H1 (cell line): ENCODE measurements around the gene CYBB. TPM values are rescaled to one million over a fixed set of nuclear protein-coding genes. Genes with fewer than 3 reads are reported as not detected.

ENCODE experiments used
- CTCF ChIA-PET: fragments of 300-600 bp; sonication (Branson Sonifier 250); formaldehyde crosslinking; loops from one replicate; lab custom pipeline; 2021; ENCODE audit not compliant: partially characterized antibody; lab: Charles Lee
- POLR2A ChIA-PET: fragments of 300-600 bp; sonication (Branson Sonifier 250); formaldehyde crosslinking; loops from one replicate; lab custom pipeline; 2021; ENCODE audit warnings: inconsistent platforms; ENCODE audit not compliant: partially characterized antibody; lab: Charles Lee
- DNase-seq, 2 experiments: peaks; one replicate each; pipeline versions ENCODE4 v3.0.0 to v3.0.0-alpha.2; 2010 to 2022; ENCODE audit warnings: low spot score in 2 of 2, low read depth in 1 of 2, mixed read lengths in 1 of 2
- FAIRE-seq: peaks from 2 replicates; lab custom pipeline; 2011; peaks lifted over from hg19 to GRCh38; lab: Jason Lieb, UNC
- H2AFZ ChIP-seq: 2 replicates; pipeline ENCODE4 v1.8.1; 2012; ENCODE audit warnings: low read length, inconsistent platforms
- H2AK5ac ChIP-seq: 2 replicates; pipeline ENCODE4 v1.6.1; 2013; ENCODE audit warnings: low read depth, low read length
- H2BK120ac ChIP-seq: replicated peaks from 2 replicates; pipeline ENCODE3; 2013; ENCODE audit warnings: low read depth, low read length, inconsistent platforms
- H2BK12ac ChIP-seq: 2 replicates; pipeline ENCODE4 v1.6.1; 2013; ENCODE audit warnings: low read depth, low read length
- H2BK15ac ChIP-seq: 2 replicates; pipeline ENCODE4 v1.6.1; 2013; ENCODE audit warnings: low read length
- H2BK20ac ChIP-seq: 2 replicates; pipeline ENCODE4 v1.6.1; 2013; ENCODE audit warnings: low read length
- H2BK5ac ChIP-seq: 2 replicates; pipeline ENCODE4 v1.6.1; 2013; ENCODE audit warnings: low read depth, low read length
- H3K14ac ChIP-seq: 2 replicates; pipeline ENCODE4 v1.6.1; 2013; ENCODE audit warnings: inconsistent platforms; ENCODE audit not compliant: insufficient read length
- H3K18ac ChIP-seq: 2 replicates; pipeline ENCODE4 v1.6.1; 2013; ENCODE audit warnings: low read length; ENCODE audit errors: extremely low read depth
- H3K23ac ChIP-seq: 2 replicates; pipeline ENCODE4 v1.6.1; 2013; ENCODE audit warnings: inconsistent platforms; ENCODE audit not compliant: insufficient read length
- H3K23me2 ChIP-seq: 2 replicates; pipeline ENCODE4 v1.6.1; 2013; ENCODE audit warnings: low read depth, low read length
- H3K27ac ChIP-seq: 2 replicates; pipeline ENCODE4 v1.6.1; 2011; ENCODE audit warnings: low read depth, low read length, inconsistent platforms
- H3K27me3 ChIP-seq, 4 experiments: replicated peaks in 1 of 4; 1 replicate in 1 of 4; 2 replicates in 3 of 4; pipeline versions ENCODE4 v1.6.1 to v1.8.1; 2011 to 2013; ENCODE audit warnings: low read length in 3 of 4, mild to moderate bottlenecking in 3 of 4, inconsistent platforms in 2 of 4, mixed read lengths in 2 of 4, moderate library complexity in 1 of 4; ENCODE audit not compliant: control insufficient read depth in 3 of 4, insufficient read depth in 3 of 4; ENCODE audit errors: extremely low read depth in 1 of 4
- H3K36me3 ChIP-seq, 4 experiments: 2 replicates each; pipeline versions ENCODE4 v1.6.1 to v1.8.1; 2011 to 2013; ENCODE audit warnings: mild to moderate bottlenecking in 4 of 4, low read length in 3 of 4, moderate library complexity in 2 of 4, control low read depth in 1 of 4, inconsistent platforms in 1 of 4; ENCODE audit not compliant: insufficient read depth in 4 of 4, control insufficient read depth in 2 of 4
- H3K4ac ChIP-seq: replicated peaks from 2 replicates; pipeline ENCODE3; 2013; ENCODE audit warnings: low read length, low read depth, mixed read lengths, inconsistent platforms; ENCODE audit not compliant: insufficient read length
- H3K4me1 ChIP-seq, 4 experiments: replicated peaks in 1 of 4; 1 replicate in 1 of 4; 2 replicates in 3 of 4; pipeline versions ENCODE4 v1.6.1 to v1.8.1; 2011 to 2013; ENCODE audit warnings: low read length in 3 of 4, inconsistent platforms in 2 of 4, mixed read lengths in 1 of 4; ENCODE audit not compliant: insufficient read depth in 4 of 4, control insufficient read depth in 3 of 4
- H3K4me2 ChIP-seq, 2 experiments: 2 replicates each; pipeline versions ENCODE4 v1.6.1 to v1.8.1; 2011 to 2013; ENCODE audit warnings: low read depth in 2 of 2, low read length in 2 of 2, control low read depth in 1 of 2, inconsistent platforms in 1 of 2, mild to moderate bottlenecking in 1 of 2; ENCODE audit not compliant: insufficient read depth in 1 of 2
- H3K4me3 ChIP-seq, 4 experiments: fragments of 200-600, 300-600 bp in 1 of 4; sonication (generic), shearing (Covaris generic), sonication (Bioruptor Twin) in 1 of 4; 2 replicates each; pipeline versions ENCODE4 v1.5.1 to v1.8.1; 2011 to 2016; ENCODE audit warnings: low read length in 4 of 4, low read depth in 3 of 4, control low read depth in 2 of 4, inconsistent platforms in 2 of 4, mild to moderate bottlenecking in 2 of 4, mixed read lengths in 1 of 4, moderate library complexity in 1 of 4; ENCODE audit not compliant: insufficient read depth in 2 of 4; ENCODE audit errors: extremely low read depth in 1 of 4
- H3K56ac ChIP-seq: replicated peaks from 2 replicates; pipeline ENCODE3; 2013; ENCODE audit warnings: low read depth, mild to moderate bottlenecking, mixed read lengths, low read length, inconsistent platforms; ENCODE audit not compliant: insufficient read length
- H3K79me1 ChIP-seq: 2 replicates; pipeline ENCODE4 v1.6.1; 2013; ENCODE audit warnings: low read depth, low read length, control low read depth
- H3K79me2 ChIP-seq, 2 experiments: 2 replicates each; pipeline versions ENCODE4 v1.6.1 to v1.8.1; 2012 to 2013; ENCODE audit warnings: low read length in 2 of 2, mild to moderate bottlenecking in 2 of 2, inconsistent platforms in 1 of 2; ENCODE audit not compliant: insufficient read depth in 2 of 2, control insufficient read depth in 1 of 2
- H3K9ac ChIP-seq, 4 experiments: replicated peaks in 1 of 4; 1 replicate in 1 of 4; 2 replicates in 3 of 4; pipeline versions ENCODE4 v1.6.1 to v1.8.1; 2011 to 2013; ENCODE audit warnings: low read depth in 3 of 4, low read length in 3 of 4, control low read depth in 2 of 4, mild to moderate bottlenecking in 2 of 4, moderate library complexity in 2 of 4, inconsistent platforms in 1 of 4; ENCODE audit errors: extremely low read depth in 1 of 4
- H3K9me3 ChIP-seq, 2 experiments: 2 replicates each; pipeline versions ENCODE4 v1.6.1 to v1.8.1; 2012 to 2013; ENCODE audit warnings: mild to moderate bottlenecking in 2 of 2, moderate library complexity in 2 of 2, control low read depth in 1 of 2, inconsistent platforms in 1 of 2, low read depth in 1 of 2, low read length in 1 of 2, mixed read lengths in 1 of 2; ENCODE audit not compliant: insufficient read depth in 2 of 2
- H4K20me1 ChIP-seq, 2 experiments: replicated peaks in 1 of 2; 2 replicates each; pipeline versions ENCODE3 to v1.8.1; 2011 to 2013; ENCODE audit warnings: inconsistent platforms in 2 of 2, low read length in 2 of 2, mild to moderate bottlenecking in 1 of 2; ENCODE audit not compliant: insufficient read depth in 2 of 2, control insufficient read depth in 1 of 2
- H4K5ac ChIP-seq: 2 replicates; pipeline ENCODE4 v1.6.1; 2013; ENCODE audit warnings: low read length, low read depth, mixed read lengths, inconsistent platforms; ENCODE audit not compliant: insufficient read length
- H4K8ac ChIP-seq: 2 replicates; pipeline ENCODE4 v1.8.0; 2013; ENCODE audit warnings: mild to moderate bottlenecking, moderate library complexity, low read length, inconsistent platforms; ENCODE audit not compliant: insufficient read depth; ENCODE audit errors: extremely low read depth
- H4K91ac ChIP-seq: replicated peaks from 2 replicates; pipeline ENCODE3; 2013; ENCODE audit warnings: low read length, mixed read lengths, inconsistent platforms; ENCODE audit not compliant: insufficient read length
- CHD2 ChIP-seq: IDR thresholded peaks from 2 replicates; pipeline ENCODE4 v1.6.1; 2012; ENCODE audit warnings: low read length, improper control_type of control experiment
- CREB1 ChIP-seq: IDR thresholded peaks from 2 replicates; pipeline ENCODE4 v1.6.1; 2012; ENCODE audit warnings: inconsistent platforms
- CTBP2 ChIP-seq: IDR thresholded peaks from 2 replicates; pipeline ENCODE4 v1.7.0; 2011; ENCODE audit warnings: borderline replicate concordance, mild to moderate bottlenecking, moderate library complexity, mixed read lengths, low read length; ENCODE audit not compliant: insufficient read depth, insufficient read length
- EP300 ChIP-seq, 2 experiments: IDR thresholded peaks; 1 replicate in 1 of 2; 2 replicates in 1 of 2; pipeline ENCODE4 v1.6.1; 2011 to 2012; ENCODE audit warnings: low read depth in 2 of 2, low read length in 2 of 2, mild to moderate bottlenecking in 2 of 2, borderline replicate concordance in 1 of 2, inconsistent platforms in 1 of 2, moderate library complexity in 1 of 2
- KDM1A ChIP-seq: fragments of 200-600, 300-600 bp; sonication (generic); IDR thresholded peaks from 2 replicates; pipeline ENCODE4 v1.7.1; 2016; ENCODE audit warnings: mild to moderate bottlenecking, low read length, borderline replicate concordance
- KDM4A ChIP-seq: IDR thresholded peaks from one replicate; pipeline ENCODE4 v1.7.1; 2012; ENCODE audit warnings: low read depth, mild to moderate bottlenecking, moderate library complexity, low read length, inconsistent platforms; ENCODE audit not compliant: severe bottlenecking
- KDM5A ChIP-seq: fragments of 200-600 bp; IDR thresholded peaks from 2 replicates; pipeline ENCODE4 v1.7.1; 2012; ENCODE audit warnings: mild to moderate bottlenecking, low read length, inconsistent platforms, mixed read lengths
- NANOG ChIP-seq: IDR thresholded peaks from 2 replicates; pipeline ENCODE4 v1.6.1; 2011; ENCODE audit warnings: low read length, low read depth, mild to moderate bottlenecking, inconsistent platforms; ENCODE audit not compliant: insufficient read depth, poor library complexity, severe bottlenecking
- RNF2 ChIP-seq: fragments of 200-900, 300-1000 bp; sonication (generic); IDR thresholded peaks from 2 replicates; pipeline ENCODE4 v1.7.1; 2016; ENCODE audit warnings: borderline replicate concordance, low read depth, mild to moderate bottlenecking, antibody characterized with exemption, low read length; ENCODE audit not compliant: poor library complexity, severe bottlenecking; ENCODE audit errors: missing control alignments
- SRF ChIP-seq: IDR thresholded peaks from 2 replicates; pipeline ENCODE4 v1.6.1; 2011; ENCODE audit warnings: mild to moderate bottlenecking, low read depth, low read length, moderate library complexity
- SUZ12 ChIP-seq: fragments of 200-600 bp; sonication (generic); IDR thresholded peaks from 2 replicates; pipeline ENCODE4 v1.6.1; 2012; ENCODE audit warnings: mild to moderate bottlenecking, inconsistent platforms, low read length, moderate library complexity, mixed read lengths
- YY1 ChIP-seq: IDR thresholded peaks from 2 replicates; pipeline ENCODE4 v1.6.1; 2011; ENCODE audit warnings: low read depth, mild to moderate bottlenecking, low read length
- ZNF274 ChIP-seq: IDR thresholded peaks from 2 replicates; pipeline ENCODE4 v1.7.0; 2012; ENCODE audit warnings: low read length, borderline replicate concordance; ENCODE audit errors: extremely low read depth
- polyA plus RNA-seq, 7 experiments: library from polyadenylated mRNA; depleted of rRNA in 3 of 7; stranded (reverse) in 5 of 7; unstranded in 2 of 7; fragments of >200 nt in 5 of 7; fragments of 200-250 nt in 2 of 7; gene quantifications; 1 replicate in 5 of 7; 2 replicates in 1 of 7; 4 replicates in 1 of 7; pipeline versions ENCODE4 v1.2.1 to v1.2.3, GENCODE V29; 2011 to 2013; ENCODE audit warnings: missing spikeins in 2 of 7, mixed read lengths in 2 of 7
- total RNA-seq: library from RNA; stranded (reverse); fragmentation: NEBNext Ultra II Directional; extraction: Animal tissue kit (Norgen Biotek cat#: 25700); gene quantifications from 2 replicates; pipeline ENCODE4 v1.2.1, GENCODE V29; 2021

The CYBB gene
- total and polyA plus RNA-seq, 2 of the 8 experiments (the other 6 are each of a cell fraction or from before 2014, with no cell fraction given), result 0.03 to 0.09 TPM

GRCh38 chrX:37755025-37755424 is 24.8 kb upstream of the CYBB start:
- no peak overlapping the region for H2AFZ ChIP-seq
- H2BK15ac ChIP-seq, result no peak overlapping the region
- H3K4me2 ChIP-seq, result no peak overlapping the region
- FAIRE-seq (no peak), DNase-seq (no peak)
- no peak overlapping the region for H2BK12ac ChIP-seq
- ChIA-PET CTCF (no interaction called here), POLR2A (interaction anchor here (1.4 kb wide), 1 partner anchor 9 kb away, joined by 3 read pairs; no protein-coding TSS in a partner anchor)
- H4K5ac ChIP-seq, result no peak overlapping the region
- no peak overlapping the region for H3K14ac ChIP-seq
- H4K20me1 ChIP-seq, result no peaks in the 10 kb centered on the region
- H3K27ac ChIP-seq, result no peak overlapping the region
- H3K36me3 ChIP-seq, result no peaks in the 10 kb centered on the region
- no peak for TF ChIP-seq SRF
- TF ChIP-seq KDM4A, result no peak
- no peak for TF ChIP-seq NANOG
- TF ChIP-seq KDM5A, result no peak
- no peak for TF ChIP-seq RNF2
- no peak for TF ChIP-seq CTBP2
- no peak for TF ChIP-seq CREB1
- TF ChIP-seq ZNF274, result no peak
- TF ChIP-seq SUZ12, result no peak
- no peak for TF ChIP-seq CHD2
- no peak for TF ChIP-seq KDM1A
- no peak for TF ChIP-seq EP300 (IDR thresholded peaks at IDR 0.05; ENCODE audit: borderline replicate concordance in 1 of 2, low read depth in 2 of 2, low read length in 2 of 2)
- TF ChIP-seq YY1, result no peak
- no peaks in the 10 kb centered on the region for H3K9me3 ChIP-seq
- H4K8ac ChIP-seq, result no peak overlapping the region
- no peak overlapping the region for H2BK20ac ChIP-seq
- H3K79me2 ChIP-seq, result no peaks in the 10 kb centered on the region
- H2BK5ac ChIP-seq, result no peak overlapping the region
- H3K4me3 ChIP-seq, result no peak overlapping the region
- no peak overlapping the region for H3K56ac ChIP-seq
- H3K23me2 ChIP-seq, result no peaks in the 10 kb centered on the region
- no peak overlapping the region for H4K91ac ChIP-seq
- H3K9ac ChIP-seq, result no peak overlapping the region
- H3K18ac ChIP-seq, result no peak overlapping the region
- H3K4ac ChIP-seq, result no peak overlapping the region
- H2BK120ac ChIP-seq, result no peak overlapping the region
- H3K79me1 ChIP-seq, result no peaks in the 10 kb centered on the region
- H3K4me1 ChIP-seq, result no peaks in the 10 kb centered on the region
- no peaks in the 10 kb centered on the region for H3K27me3 ChIP-seq
- H2AK5ac ChIP-seq, result no peak overlapping the region
- no peak overlapping the region for H3K23ac ChIP-seq
